ENCODE results near the gene OR8G1. TPM values are rescaled to one million over a fixed set of nuclear protein-coding genes. Genes with fewer than 3 reads are reported as not detected.
"Not testable (repeated sequence)": the region's sequence is repeated elsewhere in the genome, so short reads cannot be mapped to it uniquely, and the experiment has no call there.

Gene OR8G1
- total and polyA plus RNA-seq, 2 experiments from 2014 or later: not detected

DNA sequence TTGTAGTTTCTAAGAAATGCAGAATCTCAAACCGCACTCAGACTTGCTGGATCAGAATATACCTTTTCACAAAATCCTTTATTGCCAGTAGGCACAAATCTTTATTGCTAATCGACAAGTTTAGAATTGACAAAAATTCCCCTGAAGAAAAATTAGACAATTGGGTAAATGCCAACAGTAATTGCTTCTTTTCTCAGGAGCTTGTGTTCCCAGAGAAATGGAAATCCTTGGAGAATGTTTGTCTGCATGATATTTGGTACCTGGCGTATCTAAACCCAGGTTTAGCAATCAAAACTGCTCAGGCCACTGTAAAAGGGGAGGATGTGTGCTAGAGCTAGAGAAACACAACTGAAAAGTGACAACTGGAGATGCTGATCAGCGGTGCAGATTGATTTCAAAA, 15.2 kb downstream of the OR8G1 start, which contains the start of gene OR8G5:
Gene OR8G5, plus strand, starts transcription at position 301 of the 400 bp plus-strand sequence. CDS start 8,556 bp downstream, outside the sequence.
- Histone ChIP-seq H3K36me3 (no peaks in the 10 kb centered on the region), H3K4me3 (no peak within 1 kb of the TSS), H3K27ac (no peak within 1 kb of the TSS), H3K4me1 (ENCODE audit: low read depth) (no peaks in the 10 kb centered on the region), H3K27me3 (no peaks in the 10 kb centered on the region), H3K9me3 (ENCODE audit: low read depth) (no peaks in the 10 kb centered on the region)
- no peak for DNase-seq (ENCODE audit: low read depth in 1 of 2, low spot score in 1 of 2)
- TF ChIP-seq CTCF (IDR thresholded peaks at IDR 0.05; ENCODE audit: low read depth, low read length): no peak

DNA sequence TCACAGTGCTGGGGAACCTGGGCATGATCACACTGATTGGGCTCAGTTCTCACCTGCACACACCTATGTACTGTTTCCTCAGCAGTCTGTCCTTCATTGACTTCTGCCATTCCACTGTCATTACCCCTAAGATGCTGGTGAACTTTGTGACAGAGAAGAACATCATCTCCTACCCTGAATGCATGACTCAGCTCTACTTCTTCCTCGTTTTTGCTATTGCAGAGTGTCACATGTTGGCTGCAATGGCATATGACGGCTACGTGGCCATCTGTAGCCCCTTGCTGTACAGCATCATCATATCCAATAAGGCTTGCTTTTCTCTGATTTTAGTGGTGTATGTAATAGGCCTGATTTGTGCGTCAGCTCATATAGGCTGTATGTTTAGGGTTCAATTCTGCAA, 24.1 kb downstream of the OR8G1 start:
- H3K4me1 ChIP-seq (ENCODE audit: low read depth); DNase-seq (ENCODE audit: low read depth in 1 of 2, low spot score in 1 of 2); H3K4me3 ChIP-seq; H3K27me3 ChIP-seq; H3K36me3 ChIP-seq; H3K27ac ChIP-seq; H3K9me3 ChIP-seq (ENCODE audit: low read depth): not testable (repeated sequence)

GRCh38 chr11:124270886-124271285, 30.0 kb downstream of the OR8G1 start:
- H3K36me3 ChIP-seq; H3K4me3 ChIP-seq; H3K27ac ChIP-seq; H3K4me1 ChIP-seq (ENCODE audit: low read depth); H3K9me3 ChIP-seq (ENCODE audit: low read depth); DNase-seq (ENCODE audit: low read depth in 1 of 2, low spot score in 1 of 2); H3K27me3 ChIP-seq: not testable (repeated sequence)

DNA sequence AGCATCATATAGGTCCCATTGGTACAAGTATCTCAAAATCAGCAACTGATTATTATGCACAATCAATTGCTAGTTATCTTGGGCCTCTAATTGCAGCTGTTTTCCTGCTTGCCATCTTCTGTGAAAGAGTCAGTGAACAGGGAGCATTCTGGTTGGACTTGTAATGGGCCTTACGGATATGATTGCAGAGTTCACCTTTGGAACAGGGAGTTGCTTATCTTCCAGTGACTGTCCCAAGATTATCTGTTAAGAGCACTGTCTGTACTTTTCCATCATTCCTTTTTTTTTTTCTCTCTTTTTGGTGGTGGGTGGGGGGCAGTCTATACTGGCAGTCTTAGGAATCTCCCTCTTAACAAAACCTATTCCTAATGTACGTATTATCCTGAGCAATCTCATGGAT, 33.1 kb downstream of the OR8G1 start:
- no peak for DNase-seq (ENCODE audit: low read depth in 1 of 2, low spot score in 1 of 2)
- no peaks in the 10 kb centered on the region for H3K4me1 ChIP-seq (ENCODE audit: low read depth)
- TF ChIP-seq CTCF (IDR thresholded peaks at IDR 0.05; ENCODE audit: low read depth, low read length): no peak
- no peaks in the 10 kb centered on the region for H3K9me3 ChIP-seq (ENCODE audit: low read depth)
- no peaks in the 10 kb centered on the region for H3K27me3 ChIP-seq
- no peak overlapping the region for H3K4me3 ChIP-seq
- no peak overlapping the region for H3K27ac ChIP-seq
- no peaks in the 10 kb centered on the region for H3K36me3 ChIP-seq

DNA sequence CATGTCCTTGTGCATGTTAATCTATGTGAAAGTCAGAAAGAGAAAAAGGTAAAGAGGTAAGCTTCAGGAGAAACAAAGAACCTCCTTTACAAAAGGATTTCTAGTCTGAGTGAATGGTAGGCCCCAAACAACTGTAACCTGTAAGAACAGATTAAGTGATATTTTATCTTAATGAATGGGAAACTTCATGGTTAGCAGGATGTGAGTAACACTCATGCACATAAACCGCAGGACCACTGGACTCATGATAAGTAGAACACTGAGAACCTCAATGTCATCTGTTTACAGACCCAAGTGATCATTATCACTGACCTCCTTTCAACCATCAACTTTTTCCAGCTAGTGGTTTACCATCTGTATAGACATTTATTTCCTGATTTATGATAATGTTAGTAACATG, 35.2 kb downstream of the OR8G1 start:
- no peak for TF ChIP-seq CTCF (IDR thresholded peaks at IDR 0.05; ENCODE audit: low read depth, low read length)
- Histone ChIP-seq H3K4me1 (ENCODE audit: low read depth) (no peaks in the 10 kb centered on the region), H3K27ac (no peak overlapping the region), H3K27me3 (no peaks in the 10 kb centered on the region), H3K9me3 (ENCODE audit: low read depth) (no peaks in the 10 kb centered on the region), H3K4me3 (no peak overlapping the region), H3K36me3 (no peaks in the 10 kb centered on the region)
- peak in 1 of 2 donors; percentile 66 for DNase-seq (ENCODE audit: low read depth in 1 of 2, low spot score in 1 of 2)

DNA sequence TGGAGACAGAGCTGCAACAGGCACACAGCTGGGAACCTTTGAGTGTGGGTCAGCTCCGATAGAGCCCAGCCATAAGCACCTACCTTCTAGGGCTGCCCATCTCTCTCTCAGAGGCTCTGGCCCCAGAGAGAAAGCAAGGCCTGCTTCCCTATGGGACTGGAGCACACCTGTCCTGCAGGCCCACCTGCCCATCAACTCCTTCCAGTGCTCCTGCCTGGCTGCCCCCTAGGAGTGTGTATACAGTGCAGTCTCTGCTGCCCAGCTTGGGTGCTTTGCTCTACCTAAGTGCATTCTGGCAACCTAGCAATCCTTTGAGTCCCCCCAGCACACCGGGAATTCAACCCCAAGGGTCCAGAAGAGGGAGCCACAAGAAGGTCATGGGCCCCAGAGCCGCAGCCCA, 36.3 kb downstream of the OR8G1 start:
- Histone ChIP-seq H3K4me1 (ENCODE audit: low read depth) (no peaks in the 10 kb centered on the region), H3K4me3 (no peak overlapping the region), H3K36me3 (no peaks in the 10 kb centered on the region), H3K27me3 (no peaks in the 10 kb centered on the region), H3K27ac (no peak overlapping the region), H3K9me3 (ENCODE audit: low read depth) (no peaks in the 10 kb centered on the region)
- no peak for DNase-seq (ENCODE audit: low read depth in 1 of 2, low spot score in 1 of 2)
- TF ChIP-seq CTCF (IDR thresholded peaks at IDR 0.05; ENCODE audit: low read depth, low read length): no peak

GRCh38 chr11:124277804-124278203, 36.9 kb downstream of the OR8G1 start:
- DNase-seq (ENCODE audit: low read depth in 1 of 2, low spot score in 1 of 2): peak in 1 of 2 donors; percentile 10
- TF ChIP-seq CTCF (IDR thresholded peaks at IDR 0.05; ENCODE audit: low read depth, low read length): no peak
- no peak overlapping the region for H3K4me3 ChIP-seq
- H3K4me1 ChIP-seq (ENCODE audit: low read depth): no peaks in the 10 kb centered on the region
- no peaks in the 10 kb centered on the region for H3K27me3 ChIP-seq
- no peaks in the 10 kb centered on the region for H3K36me3 ChIP-seq
- no peak overlapping the region for H3K27ac ChIP-seq
- H3K9me3 ChIP-seq (ENCODE audit: low read depth): no peaks in the 10 kb centered on the region
